H1 (cell line): ENCODE results near the gene KCNQ1. TPM values are rescaled to one million over a fixed set of nuclear protein-coding genes. Genes with fewer than 3 reads are reported as not detected.

ENCODE experiments used
- CTCF ChIA-PET: fragments of 300-600 bp; sonication (Branson Sonifier 250); formaldehyde crosslinking; loops from one replicate; lab custom pipeline; 2021; ENCODE audit not compliant: partially characterized antibody; lab: Charles Lee
- POLR2A ChIA-PET: fragments of 300-600 bp; sonication (Branson Sonifier 250); formaldehyde crosslinking; loops from one replicate; lab custom pipeline; 2021; ENCODE audit warnings: inconsistent platforms; ENCODE audit not compliant: partially characterized antibody; lab: Charles Lee
- DNase-seq, 2 experiments: peaks; one replicate each; pipeline versions ENCODE4 v3.0.0 to v3.0.0-alpha.2; 2010 to 2022; ENCODE audit warnings: low spot score in 2 of 2, low read depth in 1 of 2, mixed read lengths in 1 of 2
- FAIRE-seq: peaks from 2 replicates; lab custom pipeline; 2011; peaks lifted over from hg19 to GRCh38; lab: Jason Lieb, UNC
- H2AFZ ChIP-seq: 2 replicates; pipeline ENCODE4 v1.8.1; 2012; ENCODE audit warnings: low read length, inconsistent platforms
- H2AK5ac ChIP-seq: 2 replicates; pipeline ENCODE4 v1.6.1; 2013; ENCODE audit warnings: low read depth, low read length
- H2BK120ac ChIP-seq: replicated peaks from 2 replicates; pipeline ENCODE3; 2013; ENCODE audit warnings: low read depth, low read length, inconsistent platforms
- H2BK12ac ChIP-seq: 2 replicates; pipeline ENCODE4 v1.6.1; 2013; ENCODE audit warnings: low read depth, low read length
- H2BK15ac ChIP-seq: 2 replicates; pipeline ENCODE4 v1.6.1; 2013; ENCODE audit warnings: low read length
- H2BK20ac ChIP-seq: 2 replicates; pipeline ENCODE4 v1.6.1; 2013; ENCODE audit warnings: low read length
- H2BK5ac ChIP-seq: 2 replicates; pipeline ENCODE4 v1.6.1; 2013; ENCODE audit warnings: low read depth, low read length
- H3K14ac ChIP-seq: 2 replicates; pipeline ENCODE4 v1.6.1; 2013; ENCODE audit warnings: inconsistent platforms; ENCODE audit not compliant: insufficient read length
- H3K18ac ChIP-seq: 2 replicates; pipeline ENCODE4 v1.6.1; 2013; ENCODE audit warnings: low read length; ENCODE audit errors: extremely low read depth
- H3K23ac ChIP-seq: 2 replicates; pipeline ENCODE4 v1.6.1; 2013; ENCODE audit warnings: inconsistent platforms; ENCODE audit not compliant: insufficient read length
- H3K23me2 ChIP-seq: 2 replicates; pipeline ENCODE4 v1.6.1; 2013; ENCODE audit warnings: low read depth, low read length
- H3K27ac ChIP-seq: 2 replicates; pipeline ENCODE4 v1.6.1; 2011; ENCODE audit warnings: low read depth, low read length, inconsistent platforms
- H3K27me3 ChIP-seq, 4 experiments: replicated peaks in 1 of 4; 1 replicate in 1 of 4; 2 replicates in 3 of 4; pipeline versions ENCODE4 v1.6.1 to v1.8.1; 2011 to 2013; ENCODE audit warnings: low read length in 3 of 4, mild to moderate bottlenecking in 3 of 4, inconsistent platforms in 2 of 4, mixed read lengths in 2 of 4, moderate library complexity in 1 of 4; ENCODE audit not compliant: control insufficient read depth in 3 of 4, insufficient read depth in 3 of 4; ENCODE audit errors: extremely low read depth in 1 of 4
- H3K36me3 ChIP-seq, 4 experiments: 2 replicates each; pipeline versions ENCODE4 v1.6.1 to v1.8.1; 2011 to 2013; ENCODE audit warnings: mild to moderate bottlenecking in 4 of 4, low read length in 3 of 4, moderate library complexity in 2 of 4, control low read depth in 1 of 4, inconsistent platforms in 1 of 4; ENCODE audit not compliant: insufficient read depth in 4 of 4, control insufficient read depth in 2 of 4
- H3K4ac ChIP-seq: replicated peaks from 2 replicates; pipeline ENCODE3; 2013; ENCODE audit warnings: low read length, low read depth, mixed read lengths, inconsistent platforms; ENCODE audit not compliant: insufficient read length
- H3K4me1 ChIP-seq, 4 experiments: replicated peaks in 1 of 4; 1 replicate in 1 of 4; 2 replicates in 3 of 4; pipeline versions ENCODE4 v1.6.1 to v1.8.1; 2011 to 2013; ENCODE audit warnings: low read length in 3 of 4, inconsistent platforms in 2 of 4, mixed read lengths in 1 of 4; ENCODE audit not compliant: insufficient read depth in 4 of 4, control insufficient read depth in 3 of 4
- H3K4me2 ChIP-seq, 2 experiments: 2 replicates each; pipeline versions ENCODE4 v1.6.1 to v1.8.1; 2011 to 2013; ENCODE audit warnings: low read depth in 2 of 2, low read length in 2 of 2, control low read depth in 1 of 2, inconsistent platforms in 1 of 2, mild to moderate bottlenecking in 1 of 2; ENCODE audit not compliant: insufficient read depth in 1 of 2
- H3K4me3 ChIP-seq, 4 experiments: fragments of 200-600, 300-600 bp in 1 of 4; sonication (generic), shearing (Covaris generic), sonication (Bioruptor Twin) in 1 of 4; 2 replicates each; pipeline versions ENCODE4 v1.5.1 to v1.8.1; 2011 to 2016; ENCODE audit warnings: low read length in 4 of 4, low read depth in 3 of 4, control low read depth in 2 of 4, inconsistent platforms in 2 of 4, mild to moderate bottlenecking in 2 of 4, mixed read lengths in 1 of 4, moderate library complexity in 1 of 4; ENCODE audit not compliant: insufficient read depth in 2 of 4; ENCODE audit errors: extremely low read depth in 1 of 4
- H3K56ac ChIP-seq: replicated peaks from 2 replicates; pipeline ENCODE3; 2013; ENCODE audit warnings: low read depth, mild to moderate bottlenecking, mixed read lengths, low read length, inconsistent platforms; ENCODE audit not compliant: insufficient read length
- H3K79me1 ChIP-seq: 2 replicates; pipeline ENCODE4 v1.6.1; 2013; ENCODE audit warnings: low read depth, low read length, control low read depth
- H3K79me2 ChIP-seq, 2 experiments: 2 replicates each; pipeline versions ENCODE4 v1.6.1 to v1.8.1; 2012 to 2013; ENCODE audit warnings: low read length in 2 of 2, mild to moderate bottlenecking in 2 of 2, inconsistent platforms in 1 of 2; ENCODE audit not compliant: insufficient read depth in 2 of 2, control insufficient read depth in 1 of 2
- H3K9ac ChIP-seq, 4 experiments: replicated peaks in 1 of 4; 1 replicate in 1 of 4; 2 replicates in 3 of 4; pipeline versions ENCODE4 v1.6.1 to v1.8.1; 2011 to 2013; ENCODE audit warnings: low read depth in 3 of 4, low read length in 3 of 4, control low read depth in 2 of 4, mild to moderate bottlenecking in 2 of 4, moderate library complexity in 2 of 4, inconsistent platforms in 1 of 4; ENCODE audit errors: extremely low read depth in 1 of 4
- H3K9me3 ChIP-seq, 2 experiments: 2 replicates each; pipeline versions ENCODE4 v1.6.1 to v1.8.1; 2012 to 2013; ENCODE audit warnings: mild to moderate bottlenecking in 2 of 2, moderate library complexity in 2 of 2, control low read depth in 1 of 2, inconsistent platforms in 1 of 2, low read depth in 1 of 2, low read length in 1 of 2, mixed read lengths in 1 of 2; ENCODE audit not compliant: insufficient read depth in 2 of 2
- H4K20me1 ChIP-seq, 2 experiments: replicated peaks in 1 of 2; 2 replicates each; pipeline versions ENCODE3 to v1.8.1; 2011 to 2013; ENCODE audit warnings: inconsistent platforms in 2 of 2, low read length in 2 of 2, mild to moderate bottlenecking in 1 of 2; ENCODE audit not compliant: insufficient read depth in 2 of 2, control insufficient read depth in 1 of 2
- H4K5ac ChIP-seq: 2 replicates; pipeline ENCODE4 v1.6.1; 2013; ENCODE audit warnings: low read length, low read depth, mixed read lengths, inconsistent platforms; ENCODE audit not compliant: insufficient read length
- H4K8ac ChIP-seq: 2 replicates; pipeline ENCODE4 v1.8.0; 2013; ENCODE audit warnings: mild to moderate bottlenecking, moderate library complexity, low read length, inconsistent platforms; ENCODE audit not compliant: insufficient read depth; ENCODE audit errors: extremely low read depth
- H4K91ac ChIP-seq: replicated peaks from 2 replicates; pipeline ENCODE3; 2013; ENCODE audit warnings: low read length, mixed read lengths, inconsistent platforms; ENCODE audit not compliant: insufficient read length
- FOSL1 ChIP-seq: IDR thresholded peaks from 2 replicates; pipeline ENCODE4 v1.6.1; 2011; ENCODE audit warnings: mild to moderate bottlenecking, low read depth, low read length, moderate library complexity; ENCODE audit not compliant: insufficient read depth
- NANOG ChIP-seq: IDR thresholded peaks from 2 replicates; pipeline ENCODE4 v1.6.1; 2011; ENCODE audit warnings: low read length, low read depth, mild to moderate bottlenecking, inconsistent platforms; ENCODE audit not compliant: insufficient read depth, poor library complexity, severe bottlenecking
- SUZ12 ChIP-seq: fragments of 200-600 bp; sonication (generic); IDR thresholded peaks from 2 replicates; pipeline ENCODE4 v1.6.1; 2012; ENCODE audit warnings: mild to moderate bottlenecking, inconsistent platforms, low read length, moderate library complexity, mixed read lengths
- WGBS, 2 experiments: shearing (Covaris generic) in 1 of 2; methylation state at CpG; one replicate each; pipeline versions ENCODE4 v1.1.6 to v1.1.7; 2013 to 2015; ENCODE audit warnings: low lambda C conversion rate in 2 of 2, mixed read lengths in 2 of 2, inconsistent platforms in 1 of 2, low coverage in 1 of 2, missing lambda C conversion rate in 1 of 2; ENCODE audit not compliant: insufficient replicate concordance in 2 of 2, insufficient coverage in 1 of 2, insufficient read length in 1 of 2; ENCODE audit errors: extremely low coverage in 1 of 2, missing lambda C conversion rate in 1 of 2; 5-methylcytosine and 5-hydroxymethylcytosine counted together
- polyA plus RNA-seq, 7 experiments: library from polyadenylated mRNA; depleted of rRNA in 3 of 7; stranded (reverse) in 5 of 7; unstranded in 2 of 7; fragments of >200 nt in 5 of 7; fragments of 200-250 nt in 2 of 7; gene quantifications; 1 replicate in 5 of 7; 2 replicates in 1 of 7; 4 replicates in 1 of 7; pipeline versions ENCODE4 v1.2.1 to v1.2.3, GENCODE V29; 2011 to 2013; ENCODE audit warnings: missing spikeins in 2 of 7, mixed read lengths in 2 of 7
- total RNA-seq: library from RNA; stranded (reverse); fragmentation: NEBNext Ultra II Directional; extraction: Animal tissue kit (Norgen Biotek cat#: 25700); gene quantifications from 2 replicates; pipeline ENCODE4 v1.2.1, GENCODE V29; 2021

KCNQ1 gene
- total and polyA plus RNA-seq, 2 of the 8 experiments (the other 6 are each of a cell fraction or from before 2014, with no cell fraction given) = 1.9 to 2.0 TPM

DNA sequence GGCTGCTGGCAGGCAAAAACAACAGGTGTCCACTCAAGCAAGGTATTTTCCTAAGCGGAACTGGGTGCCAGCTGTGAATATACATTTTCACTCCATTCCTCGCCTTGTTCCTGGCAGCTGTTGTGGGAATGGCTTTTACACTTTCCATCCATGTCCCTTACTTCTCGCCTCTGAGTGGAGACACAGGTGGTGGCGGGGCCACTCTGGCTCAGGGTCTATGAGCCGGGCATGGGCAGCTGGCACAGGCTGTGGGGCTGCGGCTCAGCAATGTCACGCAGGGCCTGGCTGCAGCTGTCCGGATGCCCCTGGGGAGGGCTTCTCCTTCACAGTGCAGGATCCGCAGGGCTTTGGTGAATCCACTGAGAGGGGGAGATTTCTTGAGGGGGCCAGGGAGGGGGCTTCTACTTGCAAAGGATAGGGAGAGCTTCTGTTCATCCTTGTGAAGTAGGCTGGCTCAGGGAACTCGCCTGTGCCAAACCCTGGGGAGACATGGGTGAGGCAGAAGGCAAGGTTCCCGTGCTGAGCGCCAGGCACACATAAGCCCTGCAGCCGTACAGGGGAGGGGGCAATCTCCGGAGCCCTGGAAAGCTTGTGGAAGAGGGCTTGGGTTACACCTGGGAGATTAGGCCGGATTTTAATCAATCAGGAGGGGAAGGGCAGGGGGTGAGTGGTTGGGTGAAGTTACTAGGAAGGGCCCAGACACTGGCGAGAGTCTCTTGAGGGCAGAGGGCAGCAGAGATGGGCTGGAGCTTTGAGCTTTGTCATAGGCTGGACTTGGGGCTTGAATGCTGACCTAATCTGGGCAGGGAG is 209.3 kb downstream of the KCNQ1 start:
- peaks cover 0 to 10% (median 0%) of the 10 kb centered on the region in 4 experiments; a peak in 1 of 8 replicates for H3K36me3 ChIP-seq
- H2BK120ac ChIP-seq = no peak overlapping the region
- no peak for FAIRE-seq
- H3K4ac ChIP-seq = no peak overlapping the region
- TF ChIP-seq NANOG = no peak
- TF ChIP-seq SUZ12 = no peak
- no peak for TF ChIP-seq FOSL1
- no peak overlapping the region for H3K4me3 ChIP-seq
- H3K79me2 ChIP-seq = no peaks in the 10 kb centered on the region
- no peaks in the 10 kb centered on the region for H3K23me2 ChIP-seq
- no peak overlapping the region for H2BK20ac ChIP-seq
- H2AK5ac ChIP-seq = no peak overlapping the region
- peaks cover 12 to 67% (median 47%) of the 10 kb centered on the region in 4 experiments for H3K27me3 ChIP-seq
- H3K4me1 ChIP-seq = no peaks in the 10 kb centered on the region
- no peak overlapping the region for H3K56ac ChIP-seq
- H2BK15ac ChIP-seq = no peak overlapping the region
- H2BK5ac ChIP-seq = no peak overlapping the region
- no peak overlapping the region for H2BK12ac ChIP-seq
- H3K79me1 ChIP-seq = no peaks in the 10 kb centered on the region
- no peak overlapping the region for H4K5ac ChIP-seq
- H3K14ac ChIP-seq = no peak overlapping the region
- H3K9ac ChIP-seq = no peak overlapping the region
- H3K27ac ChIP-seq = no peak overlapping the region
- no peak overlapping the region for H4K8ac ChIP-seq
- no peak for DNase-seq
- no peak overlapping the region for H2AFZ ChIP-seq
- H3K9me3 ChIP-seq = peaks cover 86 to 92% of the 10 kb centered on the region in 2 experiments
- no peak overlapping the region for H3K18ac ChIP-seq
- no peaks in the 10 kb centered on the region for H4K20me1 ChIP-seq
- no peak overlapping the region for H3K23ac ChIP-seq
- WGBS, 2 experiments = 94% methylated on average over 14 of the region's 16 CpGs; no CpG with 5 or more reads in 1 of the 2 experiments
- ChIA-PET CTCF (interaction anchor here (0.6 to 2.1 kb wide), 11 partner anchors 18 to 238 kb away, joined by 3 to 7 read pairs (median 3); no protein-coding TSS in a partner anchor), POLR2A (interaction anchor here (1.0 to 1.2 kb wide), 2 partner anchors 11 to 231 kb away, joined by 3 to 4 read pairs; partner anchors contain the start of gene CDKN1C)
- H4K91ac ChIP-seq = no peak overlapping the region
- H3K4me2 ChIP-seq = no peak overlapping the region
